Measurements from ENCODE around the gene RPL35. TPM values are rescaled to one million over a fixed set of nuclear protein-coding genes. Genes with fewer than 3 reads are reported as not detected.

The RPL35 gene
- total and polyA plus RNA-seq, 9 donors, result 752 to 7,796 (median 2,205) TPM

GRCh38 chr9:124809741-124810500, 51.8 kb downstream of the RPL35 start:
- H3K4me1 ChIP-seq (ENCODE audit: insufficient read depth), result no peaks in the 10 kb centered on the region
- no peaks in the 10 kb centered on the region for H3K27me3 ChIP-seq
- no peaks in the 10 kb centered on the region for H3K36me3 ChIP-seq
- no peak for DNase-seq
- H3K9me3 ChIP-seq, result no peaks in the 10 kb centered on the region
- 94 to 95% (median 95%) methylated on average over 60 of the region's 60 CpGs for WGBS, 3 donors
- intact Hi-C loops (cut with DNase I), result no loop called here
- no peak overlapping the region for H3K4me3 ChIP-seq
- TF ChIP-seq EP300 (IDR thresholded peaks at IDR 0.05) (no peak), POLR2A (IDR thresholded peaks at IDR 0.05) (no peak), CTCF (IDR thresholded peaks at IDR 0.05) (no peak)
- H3K27ac ChIP-seq, result no peak overlapping the region

GRCh38 chr9:124809211-124809610, 52.5 kb downstream of the RPL35 start:
- H3K27ac ChIP-seq, result no peak overlapping the region
- intact Hi-C loops (cut with DNase I), result no loop called here
- 96 to 97% (median 97%) methylated on average over 6 of the region's 6 CpGs for WGBS, 3 donors

GRCh38 chr9:124808246-124808956, 53.4 kb downstream of the RPL35 start:
- 87 to 90% (median 88%) methylated on average over 12 of the region's 12 CpGs for WGBS, 3 donors
- Histone ChIP-seq H3K27ac (no peak overlapping the region), H3K4me1 (ENCODE audit: insufficient read depth) (no peaks in the 10 kb centered on the region), H3K9me3 (no peaks in the 10 kb centered on the region), H3K4me3 (no peak overlapping the region), H3K36me3 (no peaks in the 10 kb centered on the region), H3K27me3 (no peaks in the 10 kb centered on the region)
- intact Hi-C loops (cut with DNase I), result no loop called here
- TF ChIP-seq POLR2A (IDR thresholded peaks at IDR 0.05), result no peak
- TF ChIP-seq CTCF (IDR thresholded peaks at IDR 0.05), result no peak
- no peak for TF ChIP-seq EP300 (IDR thresholded peaks at IDR 0.05)
- no peak for DNase-seq

More at GRCh38 chr9:124809211-124809610, 52.5 kb downstream of the RPL35 start:
- DNase-seq, result no peak
- no peaks in the 10 kb centered on the region for H3K36me3 ChIP-seq
- no peak overlapping the region for H3K4me3 ChIP-seq
- no peaks in the 10 kb centered on the region for H3K9me3 ChIP-seq
- no peaks in the 10 kb centered on the region for H3K4me1 ChIP-seq (ENCODE audit: insufficient read depth)
- TF ChIP-seq POLR2A (IDR thresholded peaks at IDR 0.05), result no peak
- no peak for TF ChIP-seq CTCF (IDR thresholded peaks at IDR 0.05)
- no peak for TF ChIP-seq EP300 (IDR thresholded peaks at IDR 0.05)
- H3K27me3 ChIP-seq, result no peaks in the 10 kb centered on the region

Small RNA genes lying within 50 kb of the gene (small RNA-seq; reads per million reads assigned to genes)
- gene RNU4-82P, result not detected

Other genes with a start within 250 kb of the RPL35 start
- 1 to 10 TPM in 3 of 7 donors, under 1 TPM in 4; 0.57 to 1.7 (median 1.00) TPM for gene NR6A1, start 90.6 kb downstream of the RPL35 start, total RNA-seq
- 1 to 10 TPM in 1 of 2 donors, under 1 TPM in 1; 0.29 to 1.5 TPM for gene NR6A1, start 90.6 kb downstream of the RPL35 start, polyA plus RNA-seq
- 10 to 100 TPM; 14.7 to 63.4 (median 52.8) TPM for gene OLFML2A, start 84.8 kb downstream of the RPL35 start, total RNA-seq
- 10 to 100 TPM; 25.2 to 27.2 TPM for gene OLFML2A, start 84.8 kb downstream of the RPL35 start, polyA plus RNA-seq
- gene WDR38, start 8.5 kb downstream of the RPL35 start, total RNA-seq, result 10 to 100 TPM in 1 of 7 donors, 1 to 10 TPM in 2, under 1 TPM in 1, not detected in 3; 0.94 to 22.5 (median 1.4) TPM
- not detected for gene WDR38, start 8.5 kb downstream of the RPL35 start, polyA plus RNA-seq
- 10 to 100 TPM in 6 of 7 donors, 1 to 10 TPM in 1; 8.5 to 22.0 (median 16.6) TPM for gene ARPC5L, start 173 bp upstream of the RPL35 start, total RNA-seq
- 10 to 100 TPM; 15.1 to 27.0 TPM for gene ARPC5L, start 173 bp upstream of the RPL35 start, polyA plus RNA-seq
- gene GOLGA1, start 79.1 kb upstream of the RPL35 start, total RNA-seq, result 10 to 100 TPM in 6 of 7 donors, 1 to 10 TPM in 1; 8.8 to 26.8 (median 19.2) TPM
- gene GOLGA1, start 79.1 kb upstream of the RPL35 start, polyA plus RNA-seq, result 10 to 100 TPM in 1 of 2 donors, 1 to 10 TPM in 1; 7.6 to 15.4 TPM

Measured in ovary (tissue), 9 donors.